DMS53 treated with DMSO at 0.1 percent for 48 hours (cell line): ENCODE results near the gene GAGE10.
"Not testable (repeated sequence)": the region's sequence is repeated elsewhere in the genome, so short reads cannot be mapped to it uniquely, and the experiment has no call there.

Experiments
- DNase-seq: peaks from one replicate; lab custom pipeline; 2025; ENCODE audit not compliant: unreplicated experiment; lab: John Stamatoyannopoulos, UW

The GAGE10 gene

DNA sequence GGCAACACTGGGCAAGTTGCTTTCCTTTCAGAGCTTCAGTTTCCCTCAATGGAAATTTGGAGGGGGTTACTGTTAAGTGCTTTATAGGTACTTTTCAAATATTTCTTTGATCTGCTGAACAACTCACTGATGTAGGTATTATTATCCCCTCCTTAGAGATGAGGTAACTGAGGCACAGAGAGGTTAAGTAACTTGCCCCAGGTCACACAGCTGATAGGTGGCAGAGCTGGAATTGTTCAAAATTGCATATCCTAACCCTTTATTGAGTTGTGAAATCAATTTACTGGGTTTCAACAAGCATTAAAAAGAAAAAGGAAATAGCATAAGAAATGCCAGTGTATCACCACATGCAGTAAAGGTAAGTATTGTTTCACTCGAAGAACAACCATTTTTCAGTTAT, 27.2 kb upstream of the GAGE10 start:
- DNase-seq = no peak

DNA sequence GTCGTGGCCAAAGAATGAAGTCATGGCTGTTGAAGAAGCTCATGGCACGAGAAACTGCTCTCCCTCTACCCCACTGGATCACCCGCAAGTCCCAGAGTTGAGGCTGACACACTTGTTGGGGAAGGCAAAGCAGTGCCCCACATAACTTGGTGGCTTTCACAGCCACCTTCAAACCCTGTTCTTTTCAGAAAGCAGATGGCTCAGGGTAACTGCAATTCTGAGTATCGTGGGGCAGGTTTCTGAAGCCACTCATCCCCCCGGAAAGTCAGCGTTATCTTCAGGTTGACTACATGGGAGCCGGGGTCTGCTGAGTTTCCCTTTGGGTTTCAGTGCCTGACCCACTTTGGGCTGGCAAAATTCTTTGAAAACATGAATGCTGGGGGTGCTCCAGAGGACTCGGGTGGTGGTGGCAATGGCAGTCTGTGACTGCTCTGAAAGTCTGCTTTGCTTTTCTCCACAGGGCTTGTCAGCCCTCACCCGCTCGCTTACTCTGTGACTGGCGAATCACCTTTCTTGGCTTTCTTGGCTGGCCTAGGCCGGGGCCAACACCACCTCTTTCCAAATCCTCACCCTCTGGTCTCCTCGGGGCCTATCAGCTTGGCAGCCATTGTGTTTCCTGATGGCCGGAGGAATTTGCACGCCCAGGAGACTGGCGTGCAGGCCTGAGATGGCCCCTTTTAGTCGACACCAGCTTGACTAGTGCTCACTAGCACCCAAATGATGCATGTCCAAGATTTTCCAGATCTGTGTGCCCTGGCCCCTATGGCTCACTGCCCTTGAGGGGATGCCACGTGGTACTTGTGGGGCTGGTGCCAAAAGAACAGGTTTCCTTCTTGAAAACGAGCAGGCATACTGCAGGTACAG, 26.5 kb upstream of the GAGE10 start:
- no peak for DNase-seq

DNA sequence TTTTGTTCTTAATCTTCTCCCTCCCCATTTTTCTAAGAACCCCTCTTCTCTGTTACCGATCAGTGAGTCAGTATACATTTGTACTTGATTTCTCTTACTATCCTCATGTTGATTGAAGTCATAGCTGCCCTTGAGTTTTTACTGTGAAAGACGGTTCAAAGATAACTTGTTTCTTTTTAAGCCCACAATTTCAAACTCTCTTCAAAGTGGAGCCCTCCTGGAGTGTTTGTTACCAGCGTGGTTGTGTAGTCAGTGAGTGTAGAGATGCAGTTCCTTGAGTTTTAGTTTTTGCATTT, 26.0 kb upstream of the GAGE10 start:
- no peak for DNase-seq

DNA sequence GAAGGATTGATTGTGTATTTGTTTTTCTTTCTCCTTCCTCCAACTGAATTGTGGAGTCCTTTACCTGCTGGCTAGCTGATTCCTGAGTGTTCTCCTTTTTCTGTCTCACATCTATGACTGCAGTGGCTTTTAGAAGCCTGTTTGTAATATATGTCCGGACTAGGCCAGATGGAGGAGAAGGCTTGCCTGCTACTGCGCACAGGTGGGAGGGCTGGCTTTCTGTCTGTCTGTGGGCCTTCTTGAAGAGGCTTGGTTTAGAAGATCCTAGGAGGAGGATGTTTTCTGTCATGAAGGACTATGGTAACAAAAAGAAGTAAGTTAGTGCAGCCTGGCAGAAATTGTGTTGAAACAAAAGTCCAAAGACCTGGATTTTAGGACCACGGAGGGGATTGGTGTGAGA, 25.4 kb upstream of the GAGE10 start:
- DNase-seq = no peak

DNA sequence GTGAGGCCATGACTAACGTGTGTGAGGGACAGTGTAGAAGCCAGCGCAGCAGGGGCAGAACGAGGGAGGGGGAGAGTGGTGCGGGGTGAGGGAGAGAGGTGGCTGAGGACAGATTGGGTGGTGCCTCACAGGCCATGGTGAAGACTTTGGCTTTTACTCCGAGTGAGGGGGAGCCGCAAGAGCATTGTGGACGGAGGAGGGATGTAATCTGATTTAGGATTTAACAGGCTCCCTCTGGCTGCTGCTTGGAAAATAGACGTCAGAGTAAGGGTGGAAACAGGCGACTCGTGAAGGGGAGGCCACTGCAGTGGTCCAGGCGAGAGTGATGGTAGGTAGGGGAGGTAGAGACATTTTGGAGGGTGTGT, 20.8 kb upstream of the GAGE10 start:
- no peak for DNase-seq

DNA sequence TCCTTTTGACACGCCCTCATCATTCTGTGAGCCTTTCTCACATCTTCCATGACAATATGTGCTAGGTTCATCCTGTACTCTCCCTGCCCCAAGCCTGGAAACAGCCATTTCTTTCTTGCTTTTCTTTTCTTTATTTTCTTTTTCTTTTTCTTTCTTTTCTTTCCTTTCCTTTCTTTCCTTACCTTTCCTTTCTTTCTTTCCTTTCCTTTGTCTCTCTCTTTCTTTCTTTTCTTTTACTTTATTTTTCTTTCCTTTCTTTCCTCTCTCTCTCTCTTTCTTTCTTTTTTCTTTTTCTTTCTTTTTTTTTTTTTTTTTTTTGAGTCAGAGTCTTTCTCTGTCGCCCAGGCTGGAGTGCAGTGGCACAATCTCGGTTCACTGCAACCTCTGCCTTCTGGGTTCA, 19.2 kb upstream of the GAGE10 start:
- DNase-seq = no peak

DNA sequence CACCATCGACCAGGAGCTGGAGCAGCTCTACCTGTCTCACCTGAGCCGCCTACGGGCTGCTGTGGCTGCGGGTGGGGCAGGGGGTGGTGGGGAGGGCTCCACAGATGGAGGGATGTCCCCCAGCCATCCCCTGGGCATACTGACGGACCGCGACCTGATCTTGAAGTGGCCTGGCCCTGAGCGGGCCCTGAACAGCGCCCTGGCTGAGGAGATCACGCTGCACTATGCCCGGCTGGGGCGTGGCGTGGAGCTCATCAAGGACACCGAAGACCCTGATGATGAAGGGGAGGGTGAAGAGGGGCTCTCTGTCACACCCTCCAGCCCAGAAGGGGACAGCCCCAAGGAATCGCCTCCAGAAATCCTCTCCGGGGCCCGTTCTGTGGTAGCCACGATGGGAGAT, 17.3 kb upstream of the GAGE10 start:
- no peak for DNase-seq

DNA sequence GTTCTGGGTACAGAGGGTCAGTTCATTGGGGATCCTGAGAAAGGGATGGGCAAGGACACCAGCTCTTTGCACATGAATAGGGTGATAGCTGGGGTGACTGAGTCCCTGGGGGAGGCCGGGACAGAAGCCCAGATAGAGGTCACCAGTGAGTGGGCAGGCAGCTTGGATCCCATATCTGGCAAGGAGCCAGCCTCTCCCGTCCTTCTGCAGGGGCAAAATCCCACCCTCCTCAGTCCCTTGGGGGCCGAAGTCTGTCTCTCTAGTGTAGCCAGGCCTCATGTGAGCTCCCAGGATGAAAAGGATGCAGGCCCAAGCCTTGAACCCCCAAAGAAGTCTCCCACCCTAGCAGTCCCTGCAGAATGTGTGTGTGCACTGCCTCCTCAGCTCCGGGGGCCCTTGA, 16.9 kb upstream of the GAGE10 start:
- no peak for DNase-seq

DNA sequence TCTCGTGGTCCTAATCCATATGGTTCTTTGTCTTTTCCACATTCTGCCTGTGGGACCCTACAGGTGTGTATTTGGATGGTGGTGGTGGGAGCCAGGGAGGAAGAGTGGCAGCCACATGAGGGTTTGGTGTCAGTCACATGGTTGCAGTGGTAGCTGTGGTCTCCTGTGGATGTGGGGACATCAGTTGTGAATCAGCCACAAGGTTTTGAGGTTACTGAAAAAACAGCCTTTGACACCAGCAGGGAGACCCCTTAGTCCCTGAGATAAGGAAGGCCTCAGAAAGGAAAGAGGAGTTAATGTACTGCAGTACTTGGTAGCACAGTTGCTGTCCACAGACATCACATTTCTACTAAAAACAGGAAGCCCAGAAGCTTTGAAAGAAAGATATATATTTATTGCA, 15.8 kb upstream of the GAGE10 start:
- DNase-seq = no peak

DNA sequence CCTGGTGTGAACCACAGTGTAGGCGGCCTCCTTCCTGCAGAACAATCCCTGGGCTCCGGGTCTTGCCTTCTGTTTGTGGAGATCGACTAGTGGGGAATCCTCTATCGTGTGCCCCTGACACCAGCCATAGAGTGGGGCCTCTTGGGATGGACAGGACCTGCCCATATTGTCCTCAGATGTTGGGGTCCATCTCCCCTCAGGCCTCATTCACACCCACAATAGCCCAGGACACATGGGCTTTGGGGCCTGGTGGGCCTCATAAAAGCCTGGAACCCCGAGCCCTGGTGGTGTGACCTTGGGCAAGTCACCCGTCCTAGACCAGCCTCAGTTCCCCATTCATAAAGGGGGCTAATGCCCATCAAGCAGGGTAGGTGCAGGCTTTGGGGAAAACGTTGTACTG, 13.2 kb upstream of the GAGE10 start:
- DNase-seq = no peak

DNA sequence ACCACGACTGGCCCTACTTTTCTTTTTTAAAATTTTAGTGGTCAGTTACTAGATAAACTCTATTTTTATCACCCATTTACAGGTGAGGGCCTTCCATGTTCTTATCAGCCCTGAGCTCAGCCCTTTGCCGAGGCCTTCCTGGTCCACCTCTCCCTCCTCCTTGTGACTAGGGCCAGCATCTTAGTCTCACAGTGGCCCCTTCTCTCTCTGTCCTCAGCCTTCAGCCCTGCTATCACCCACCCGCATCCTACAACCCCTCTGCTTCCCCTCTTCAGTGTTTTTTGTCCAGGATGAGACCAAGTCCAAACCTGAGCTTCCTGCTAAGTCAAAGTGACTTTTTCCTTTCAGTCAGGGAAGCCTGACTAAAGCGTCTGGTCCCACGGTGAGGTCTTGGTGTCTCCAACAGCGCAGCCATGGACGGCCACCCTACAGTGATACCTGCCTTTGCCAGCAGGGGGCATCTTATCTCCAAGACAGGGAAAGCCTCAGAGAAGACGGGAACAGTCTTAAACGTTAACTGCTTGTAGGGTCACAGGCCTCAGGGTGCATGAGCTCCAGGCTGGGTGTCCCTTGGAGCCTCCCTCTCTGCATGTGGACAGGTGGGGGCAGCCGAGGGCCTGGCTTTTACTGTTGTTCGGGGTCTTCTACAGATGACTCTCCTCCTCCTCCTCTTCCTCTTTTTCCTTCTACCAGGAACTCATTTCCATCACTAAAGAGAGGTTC, 11.7 kb upstream of the GAGE10 start:
- DNase-seq = peak; percentile 35

DNA sequence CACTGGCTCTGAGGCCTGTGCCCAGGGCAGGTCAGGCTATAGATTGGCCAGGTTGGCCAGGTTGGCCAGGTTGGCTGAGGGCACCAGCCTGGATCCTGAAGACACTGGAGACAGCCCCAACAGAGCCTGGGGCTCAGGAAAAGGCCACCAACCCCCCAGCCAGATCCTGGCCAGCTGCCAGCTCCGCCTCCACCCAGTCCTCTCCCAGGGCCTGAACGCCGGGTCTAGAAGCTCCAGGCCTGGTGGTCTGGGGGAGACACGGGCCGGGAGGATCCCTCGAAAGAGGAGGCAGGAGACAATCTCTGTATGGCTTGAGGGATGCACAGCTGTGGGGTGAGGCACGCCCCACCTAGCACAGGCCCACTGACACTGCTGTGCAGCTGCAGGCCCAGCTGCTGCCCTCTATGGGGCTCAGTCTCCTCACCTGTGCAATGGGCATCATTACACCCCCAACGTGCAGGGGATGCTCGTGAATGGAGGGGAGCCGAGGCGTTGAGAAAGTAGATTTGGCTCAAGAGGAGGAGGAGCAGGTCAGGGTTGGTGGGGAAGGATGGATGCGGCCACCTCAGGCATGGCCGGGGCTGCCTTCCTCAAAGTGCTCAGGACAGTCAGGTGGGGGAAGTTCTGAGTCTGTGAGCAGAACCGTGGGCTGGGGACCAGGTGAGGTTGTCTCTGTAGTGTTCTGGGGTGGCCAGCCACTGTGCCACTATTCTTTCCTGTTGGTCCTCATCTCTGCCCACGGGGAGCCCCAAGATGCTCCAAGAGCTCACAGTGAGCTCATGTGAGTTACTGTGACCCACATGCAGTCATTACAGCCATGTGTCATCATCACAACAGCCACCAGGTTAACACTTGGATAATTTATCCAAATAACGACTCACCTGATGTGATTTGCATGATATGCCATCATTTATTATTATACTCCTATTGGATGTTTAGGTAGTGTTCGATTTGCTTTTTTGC, 10.8 kb upstream of the GAGE10 start:
- DNase-seq = no peak

DNA sequence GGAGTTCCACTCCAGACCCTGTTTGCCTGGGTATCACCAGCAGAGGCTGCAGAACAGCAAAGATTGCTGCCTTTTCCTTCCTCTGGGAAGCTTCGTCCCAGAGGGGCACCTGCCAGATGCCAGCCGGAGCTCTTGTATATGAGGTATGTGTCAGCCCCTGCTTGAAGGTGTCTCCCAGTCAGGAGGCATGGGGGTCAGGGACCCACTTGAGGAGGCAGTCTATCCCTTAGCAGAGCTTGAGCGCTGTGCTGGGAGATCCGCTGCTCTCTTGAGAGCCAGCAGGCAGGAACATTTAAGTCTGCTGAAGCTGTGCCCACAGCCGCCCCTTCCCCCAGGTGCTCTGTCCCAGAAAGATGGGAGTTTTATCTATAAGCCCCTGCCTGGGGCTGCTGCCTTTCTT, 4.2 kb upstream of the GAGE10 start:
- not testable (repeated sequence) for DNase-seq

DNA sequence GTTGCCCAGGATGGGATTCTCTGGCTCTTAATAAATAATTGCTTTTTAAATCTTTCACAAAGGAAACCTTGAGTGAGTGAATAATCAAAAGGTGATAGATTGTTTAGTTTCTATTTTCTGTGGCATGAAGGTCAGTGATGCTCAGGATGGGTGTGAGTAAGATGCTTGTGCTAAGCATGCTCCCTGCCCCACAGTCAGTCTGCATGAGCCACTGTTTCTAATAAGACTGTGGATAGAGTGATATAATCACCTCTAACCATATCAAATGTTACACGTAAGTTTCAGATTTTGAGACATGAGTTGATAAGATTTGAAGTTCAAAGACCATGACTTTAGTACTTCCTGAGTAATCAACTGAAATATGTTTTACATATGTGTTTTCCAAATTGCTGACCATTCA, 2.7 kb upstream of the GAGE10 start:
- no peak for DNase-seq

DNA sequence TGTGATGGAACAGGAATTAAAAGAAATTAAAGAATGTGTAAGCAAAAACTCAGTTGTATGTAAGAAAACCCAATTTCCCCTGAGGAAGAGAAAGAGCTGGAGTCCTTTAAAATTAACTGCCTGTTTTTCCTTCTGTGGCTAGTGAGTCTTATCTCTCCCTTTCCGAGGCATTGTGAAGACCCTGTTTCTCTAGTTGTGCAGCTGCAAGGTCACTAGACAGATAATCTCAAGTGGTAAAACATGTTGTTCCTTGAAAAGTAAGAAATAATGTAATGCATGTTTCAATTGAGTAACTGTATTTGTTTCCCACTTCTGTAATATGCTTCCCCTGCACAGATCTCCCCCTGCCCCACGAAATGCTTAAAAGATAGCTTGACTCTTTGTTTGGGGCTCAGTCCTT, 4.3 kb downstream of the GAGE10 start:
- DNase-seq = not testable (repeated sequence)

DNA sequence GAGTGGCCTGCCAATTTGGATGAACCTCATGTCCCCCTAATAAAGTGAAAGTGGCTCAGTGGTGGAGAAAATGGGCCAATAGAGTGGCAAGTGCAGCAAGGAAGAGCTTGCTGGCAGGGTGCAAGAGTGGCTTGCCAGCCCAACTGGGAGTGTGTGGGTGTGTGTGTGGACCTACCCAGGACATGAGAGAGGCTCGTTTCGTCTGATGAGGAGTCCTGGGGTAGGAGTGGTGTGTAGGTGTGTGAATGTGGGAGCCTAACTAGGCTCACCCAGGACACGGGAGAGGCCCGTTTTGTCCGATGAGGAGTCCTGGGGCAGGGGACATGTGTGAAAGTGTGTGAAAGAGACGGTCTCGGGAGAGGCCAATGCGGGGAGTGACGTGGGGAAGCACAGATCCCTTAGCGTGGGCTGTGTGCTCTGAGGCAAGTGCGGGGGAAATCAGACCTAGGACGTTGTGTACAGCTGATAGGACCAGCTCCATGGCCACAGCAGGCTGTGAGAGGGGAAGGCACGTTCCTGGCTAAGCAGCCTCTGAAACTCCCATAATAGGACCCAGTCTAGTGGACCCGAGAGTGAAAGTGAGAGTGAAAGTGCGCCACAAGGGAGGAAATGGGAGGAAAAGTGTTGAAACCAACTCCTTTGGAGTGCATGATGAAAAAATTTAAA, 5.3 kb downstream of the GAGE10 start:
- no peak for DNase-seq

DNA sequence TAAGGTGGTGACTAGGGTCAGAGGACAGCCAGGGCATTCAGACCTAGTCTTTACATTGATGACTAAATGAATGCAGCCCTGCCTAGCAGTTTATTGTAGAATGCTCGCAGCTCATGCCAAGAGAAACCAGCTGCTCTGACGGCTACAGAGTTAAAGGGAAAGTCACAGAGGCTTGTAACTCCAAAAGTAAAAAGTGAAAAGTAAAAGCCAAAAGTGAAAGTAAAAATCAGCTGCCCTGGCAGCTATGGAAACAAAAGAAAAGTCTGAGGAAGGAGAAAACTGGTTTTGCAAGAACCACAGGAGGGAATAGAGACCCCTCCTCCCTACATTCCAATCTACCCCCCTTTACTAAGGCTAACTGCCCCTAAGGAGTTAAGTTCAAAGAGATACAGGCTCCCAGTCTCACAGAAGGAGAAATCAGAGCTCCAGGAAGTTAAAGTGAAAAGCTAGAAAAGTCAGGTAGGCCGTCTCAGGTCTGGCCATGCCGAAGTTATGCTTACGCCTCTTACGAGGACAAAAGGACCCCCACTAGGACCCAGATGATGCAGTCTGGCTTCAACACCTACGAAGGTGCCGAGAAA, 6.0 kb downstream of the GAGE10 start:
- DNase-seq = no peak

DNA sequence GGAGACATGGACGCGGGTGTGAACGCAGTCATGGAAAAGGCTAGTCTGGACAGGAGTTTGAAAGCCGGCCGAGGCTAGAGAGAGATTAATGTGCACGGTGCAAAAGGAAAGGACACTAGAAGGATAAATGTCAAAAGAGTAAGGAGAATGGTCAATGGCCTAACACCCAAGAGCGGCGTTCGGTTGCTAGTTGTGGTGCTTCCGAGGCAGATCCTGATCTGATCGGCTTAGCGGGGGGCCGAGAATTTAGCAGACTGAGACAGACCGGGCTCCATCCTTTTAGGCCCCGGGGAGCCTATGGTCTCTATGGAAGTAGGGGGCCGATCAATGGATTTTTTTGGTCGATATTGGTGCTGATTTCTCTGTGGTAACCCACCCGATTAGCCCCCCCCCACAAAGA, 6.9 kb downstream of the GAGE10 start:
- no peak for DNase-seq

DNA sequence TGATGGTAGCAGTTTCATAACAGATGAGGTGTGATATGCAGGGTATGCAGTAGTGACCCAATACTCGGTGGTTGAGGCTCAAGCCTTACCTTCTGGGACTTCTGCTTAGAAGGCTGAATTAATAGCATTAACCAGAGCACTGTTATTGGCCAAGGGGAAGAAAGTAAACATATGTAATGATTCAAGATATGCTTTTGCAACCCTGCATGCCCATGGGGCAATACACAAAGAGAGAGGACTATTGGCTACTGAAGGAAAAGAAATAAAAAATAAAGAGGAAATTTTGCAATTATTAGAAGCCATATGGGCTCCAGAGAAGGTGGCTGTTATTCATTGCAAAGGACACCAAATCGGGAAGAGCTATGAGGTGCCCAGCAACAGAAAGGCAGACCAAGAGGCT, 8.7 kb downstream of the GAGE10 start:
- DNase-seq = no peak

DNA sequence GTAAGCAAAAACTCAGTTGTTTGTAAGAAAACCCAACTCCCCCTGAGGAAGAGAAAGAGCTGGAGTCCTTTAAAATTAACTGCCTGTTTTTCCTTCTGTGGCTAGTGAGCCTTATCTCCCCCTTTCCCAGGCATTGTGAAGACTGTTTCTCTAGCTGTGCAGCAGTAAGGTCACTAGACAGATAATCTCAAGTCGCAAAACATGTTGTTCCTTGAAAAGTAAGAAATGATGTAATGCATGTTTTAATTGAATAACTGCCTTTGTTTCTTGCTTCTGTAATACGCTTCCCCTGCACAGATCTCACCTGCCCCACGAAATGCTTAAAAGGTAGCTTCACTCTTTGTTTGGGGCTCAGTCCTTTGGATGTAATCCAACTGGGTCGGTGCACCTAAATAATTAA, 12.6 kb downstream of the GAGE10 start:
- DNase-seq = no peak

DNA sequence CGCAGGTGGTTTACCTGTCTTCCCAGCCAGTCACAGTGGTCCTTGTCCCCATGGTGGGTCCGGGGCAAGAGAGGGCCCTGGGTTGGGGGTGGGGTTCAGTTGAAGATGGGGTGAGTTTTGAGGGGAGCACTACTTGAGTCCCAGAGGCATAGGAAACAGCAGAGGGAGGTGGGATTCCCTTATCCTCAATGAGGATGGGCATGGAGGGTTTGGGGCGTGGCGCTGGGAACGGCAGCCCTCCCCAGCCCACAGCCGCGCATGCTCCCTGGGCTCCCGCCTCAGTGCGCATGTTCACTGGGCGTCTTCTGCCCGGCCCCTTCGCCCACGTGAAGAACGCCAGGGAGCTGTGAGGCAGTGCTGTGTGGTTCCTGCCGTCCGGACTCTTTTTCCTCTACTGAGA, 18.3 kb downstream of the GAGE10 start, which contains the start of gene GAGE12J:
GAGE12J (plus strand) TSS at position 301 of the 400 bp plus-strand sequence. CDS start 1,157 bp downstream, outside the sequence.
- not testable (repeated sequence) for DNase-seq
